Stomach (tissue), 9 donors: ENCODE data around the gene DHODH. TPM values are rescaled to one million over a fixed set of nuclear protein-coding genes. Genes with fewer than 3 reads are reported as not detected.

Source experiments
- DNase-seq, 2 donors: peaks; one replicate each; pipeline versions ENCODE4 v3.0.0 to v3.0.0-alpha.2; 2013 to 2019
- H3K27ac ChIP-seq, 5 donors: fragments of 200-600 bp in 4 of 5; sonication (generic) in 4 of 5; one replicate each; pipeline ENCODE4 v1.5.1; 2013 to 2019; ENCODE audit warnings: mild to moderate bottlenecking in 1 of 5, moderate library complexity in 1 of 5
- H3K27me3 ChIP-seq, 3 donors: fragments of 200-600 bp; sonication (generic); one replicate each; pipeline ENCODE4 v1.5.1; 2017 to 2019; ENCODE audit warnings: mixed run types in 1 of 3
- H3K36me3 ChIP-seq, 4 donors: fragments of 200-600 bp; sonication (generic); 1 replicate in 3 of 4; 2 replicates in 1 of 4; pipeline ENCODE4 v1.5.1; 2016 to 2019
- H3K4me1 ChIP-seq, 4 donors: fragments of 200-600 bp; sonication (generic); one replicate each; pipeline ENCODE4 v1.5.1; 2016 to 2019
- H3K4me3 ChIP-seq, 4 donors: fragments of 200-600 bp; sonication (generic) in 3 of 4; one replicate each; pipeline ENCODE4 v1.5.1; 2016 to 2019; ENCODE audit warnings: mild to moderate bottlenecking in 1 of 4
- H3K9me3 ChIP-seq, 4 donors: fragments of 200-600 bp; sonication (generic); one replicate each; pipeline ENCODE4 v1.5.1; 2016 to 2019
- EP300 ChIP-seq: sonication (generic); formaldehyde crosslinking; IDR thresholded peaks from one replicate; pipeline ENCODE4 v1.6.1; 2017; ENCODE audit warnings: antibody characterized with exemption
- POLR2A ChIP-seq, 4 donors: fragments of 450-650 bp; IDR thresholded peaks; one replicate each; pipeline ENCODE4 v1.6.1; 2016; ENCODE audit warnings: antibody characterized with exemption in 4 of 4, control low read depth in 2 of 4, mild to moderate bottlenecking in 1 of 4, moderate library complexity in 1 of 4
- POLR2AphosphoS5 ChIP-seq, 3 donors: sonication (generic); formaldehyde crosslinking; IDR thresholded peaks; one replicate each; pipeline ENCODE4 v1.6.1; 2016; ENCODE audit warnings: antibody characterized with exemption in 3 of 3
- WGBS, 5 donors: extraction: QIAGEN DNeasy Blood & Tissue Kit in 3 of 5; methylation state at CpG; one replicate each; pipeline versions ENCODE4 v1.1.5 to v1.1.7; 2013 to 2018; 5-methylcytosine and 5-hydroxymethylcytosine counted together
- intact Hi-C: fragments of 100-400 bp; cut with DNase I; formaldehyde crosslinking; loops from one replicate; pipeline ENCODE4 v1.15.1; 2023; ENCODE audit warnings: low total_unique reads
- polyA plus RNA-seq, 3 donors: library from polyadenylated mRNA; stranded (reverse); fragments of 200-250 nt; gene quantifications; one replicate each; pipeline ENCODE4 v1.2.3, GENCODE V29; 2013
- total RNA-seq, 5 donors: library from RNA; depleted of rRNA; stranded (reverse); fragments of >200 nt; gene quantifications; one replicate each; pipeline versions ENCODE4 v1.1.0 to v1.2.3, GENCODE V29; 2014 to 2016
- TF ChIP-seq, protein P1 (sequence below), 7 experiments: fragments of 450-650 bp in 4 of 7; fragments of 200-600 bp in 3 of 7; sonication (generic) in 3 of 7; IDR thresholded peaks; one replicate each; pipeline ENCODE4 v1.5.1; 2016 to 2019; ENCODE audit warnings: antibody characterized with exemption in 7 of 7, control low read depth in 2 of 7, mild to moderate bottlenecking in 1 of 7
- donor health status: healthy with polysubstance abuse.
- donor health status: Bipolar disorder and iron deficiency.
- donor health status: healthy.

DHODH gene
- total and polyA plus RNA-seq, 8 donors = 1.2 to 6.0 (median 3.7) TPM; not detected in 1

DNA sequence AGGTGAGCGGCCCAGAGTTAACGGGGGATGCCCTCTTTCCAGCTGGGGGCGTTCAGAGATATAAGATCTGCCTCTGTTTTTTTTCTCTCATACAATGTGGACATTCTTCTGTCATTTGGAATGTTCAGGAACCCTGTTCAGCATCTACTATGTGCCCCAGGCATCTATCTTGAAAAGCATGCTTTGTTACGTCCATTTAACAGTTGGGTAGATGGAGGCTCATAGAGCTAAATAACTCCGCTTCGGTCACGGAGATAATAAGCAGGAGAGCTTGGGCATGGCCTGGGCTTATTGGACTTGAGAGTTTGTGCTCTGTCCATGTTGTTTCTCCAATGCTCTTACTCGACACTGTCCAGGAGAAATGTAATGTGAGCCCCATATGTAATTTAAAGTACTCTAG lies 6.1 kb downstream of the DHODH start:
- TF ChIP-seq POLR2A (IDR thresholded peaks at IDR 0.05) (no peak), EP300 (no peak), POLR2AphosphoS5 (IDR thresholded peaks at IDR 0.05) (no peak)
- TF ChIP-seq, protein P1, sequence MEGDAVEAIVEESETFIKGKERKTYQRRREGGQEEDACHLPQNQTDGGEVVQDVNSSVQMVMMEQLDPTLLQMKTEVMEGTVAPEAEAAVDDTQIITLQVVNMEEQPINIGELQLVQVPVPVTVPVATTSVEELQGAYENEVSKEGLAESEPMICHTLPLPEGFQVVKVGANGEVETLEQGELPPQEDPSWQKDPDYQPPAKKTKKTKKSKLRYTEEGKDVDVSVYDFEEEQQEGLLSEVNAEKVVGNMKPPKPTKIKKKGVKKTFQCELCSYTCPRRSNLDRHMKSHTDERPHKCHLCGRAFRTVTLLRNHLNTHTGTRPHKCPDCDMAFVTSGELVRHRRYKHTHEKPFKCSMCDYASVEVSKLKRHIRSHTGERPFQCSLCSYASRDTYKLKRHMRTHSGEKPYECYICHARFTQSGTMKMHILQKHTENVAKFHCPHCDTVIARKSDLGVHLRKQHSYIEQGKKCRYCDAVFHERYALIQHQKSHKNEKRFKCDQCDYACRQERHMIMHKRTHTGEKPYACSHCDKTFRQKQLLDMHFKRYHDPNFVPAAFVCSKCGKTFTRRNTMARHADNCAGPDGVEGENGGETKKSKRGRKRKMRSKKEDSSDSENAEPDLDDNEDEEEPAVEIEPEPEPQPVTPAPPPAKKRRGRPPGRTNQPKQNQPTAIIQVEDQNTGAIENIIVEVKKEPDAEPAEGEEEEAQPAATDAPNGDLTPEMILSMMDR (IDR thresholded peaks at IDR 0.05) = no peak
- Histone ChIP-seq H3K36me3 (peaks cover 10 to 65% (median 56%) of the 10 kb centered on the region in 4 donors), H3K4me1 (peaks cover 0 to 27% (median 16%) of the 10 kb centered on the region in 4 donors), H3K9me3 (no peaks in the 10 kb centered on the region), H3K27ac (peak overlapping the region in 2 of 5 donors; percentile 8 to 57), H3K4me3 (no peak overlapping the region), H3K27me3 (no peaks in the 10 kb centered on the region)
- DNase-seq = no peak
- 86 to 90% (median 88%) methylated on average over 8 of the region's 8 CpGs for WGBS, 5 donors
- intact Hi-C loops = no loop called here

DNA sequence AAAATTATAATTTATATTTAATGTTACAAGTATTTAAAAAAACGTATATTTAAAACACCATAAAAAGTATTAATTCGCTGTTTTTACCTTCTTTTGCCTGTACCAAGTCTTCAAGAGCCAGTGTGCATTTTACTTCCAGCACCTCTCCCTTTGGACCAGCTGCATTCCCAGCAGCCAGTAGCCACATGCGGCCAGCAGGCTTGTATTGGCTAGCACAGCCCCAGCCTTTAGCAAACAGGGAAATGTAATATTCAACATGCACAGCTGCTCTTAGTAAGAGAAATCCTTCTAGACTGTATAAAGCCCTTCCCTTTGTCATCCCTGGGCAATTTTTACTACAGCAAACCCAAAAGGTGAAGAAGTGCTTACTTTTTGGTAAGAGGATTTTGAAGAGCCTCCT lies 6.6 kb downstream of the DHODH start:
- Histone ChIP-seq H3K4me1 (peaks cover 0 to 26% (median 14%) of the 10 kb centered on the region in 4 donors), H3K9me3 (no peaks in the 10 kb centered on the region), H3K4me3 (no peak overlapping the region), H3K27ac (peak overlapping the region in 2 of 5 donors; percentile 8 to 55), H3K36me3 (peaks cover 10 to 69% (median 59%) of the 10 kb centered on the region in 4 donors), H3K27me3 (no peaks in the 10 kb centered on the region)
- intact Hi-C loops = no loop called here
- WGBS, 5 donors = 52 to 82% (median 57%) methylated on average over 3 of the region's 3 CpGs
- TF ChIP-seq EP300 = no peak
- no peak for TF ChIP-seq POLR2A (IDR thresholded peaks at IDR 0.05)
- TF ChIP-seq, protein P1 (IDR thresholded peaks at IDR 0.05) = no peak
- peak in 1 of 3 donors; percentile 20 for TF ChIP-seq POLR2AphosphoS5 (IDR thresholded peaks at IDR 0.05)
- peak; percentile 22 to 40 for DNase-seq

DNA sequence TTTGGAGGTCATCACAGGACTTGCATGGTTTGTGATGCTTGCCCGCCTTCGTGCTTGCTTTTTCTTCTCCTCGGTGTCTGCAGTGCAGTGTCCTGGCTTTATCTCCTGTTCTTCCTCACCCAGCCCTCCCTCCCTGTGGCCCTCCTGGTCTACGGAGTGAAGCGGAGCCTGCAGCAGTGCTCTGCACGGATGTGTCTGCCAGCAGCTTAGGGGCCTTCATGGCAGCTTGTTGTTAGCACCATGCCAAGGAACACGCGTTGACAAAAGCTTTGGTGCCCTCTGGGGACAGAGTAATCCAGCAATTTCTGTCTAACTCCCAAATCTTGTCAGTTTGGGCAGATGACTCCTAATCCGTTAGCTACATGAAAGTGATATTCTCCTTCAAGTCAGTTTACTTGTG lies 9.9 kb downstream of the DHODH start:
- peaks cover 0 to 21% (median 11%) of the 10 kb centered on the region in 4 donors for H3K4me1 ChIP-seq
- no peak for DNase-seq
- H3K36me3 ChIP-seq = peaks cover 18 to 84% (median 78%) of the 10 kb centered on the region in 4 donors
- TF ChIP-seq EP300 (no peak), POLR2A (IDR thresholded peaks at IDR 0.05) (no peak), POLR2AphosphoS5 (IDR thresholded peaks at IDR 0.05) (no peak)
- TF ChIP-seq, protein P1 (IDR thresholded peaks at IDR 0.05) = no peak
- 87 to 93% (median 88%) methylated on average over 9 of the region's 9 CpGs for WGBS, 5 donors
- no peak overlapping the region for H3K27ac ChIP-seq
- no peaks in the 10 kb centered on the region for H3K27me3 ChIP-seq
- intact Hi-C loops = no loop called here
- H3K9me3 ChIP-seq = no peaks in the 10 kb centered on the region
- no peak overlapping the region for H3K4me3 ChIP-seq

DNA sequence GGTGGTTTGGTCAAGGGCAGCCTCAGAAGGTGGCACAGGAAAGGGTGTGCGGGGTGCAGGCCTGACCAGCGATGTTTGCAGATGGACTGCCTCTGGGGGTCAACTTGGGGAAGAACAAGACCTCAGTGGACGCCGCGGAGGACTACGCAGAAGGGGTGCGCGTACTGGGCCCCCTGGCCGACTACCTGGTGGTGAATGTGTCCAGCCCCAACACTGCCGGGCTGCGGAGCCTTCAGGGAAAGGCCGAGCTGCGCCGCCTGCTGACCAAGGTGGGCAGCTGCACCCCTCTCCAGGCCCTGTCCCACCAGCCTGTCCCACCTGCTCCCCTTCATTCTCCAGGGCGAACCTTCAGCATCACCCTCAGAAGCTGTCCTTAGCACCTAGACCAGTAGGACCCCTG lies 12.5 kb downstream of the DHODH start:
- H3K36me3 ChIP-seq = peaks cover 12 to 99% (median 93%) of the 10 kb centered on the region in 4 donors
- no peaks in the 10 kb centered on the region for H3K4me1 ChIP-seq
- no peaks in the 10 kb centered on the region for H3K27me3 ChIP-seq
- no peak overlapping the region for H3K27ac ChIP-seq
- no peaks in the 10 kb centered on the region for H3K9me3 ChIP-seq
- TF ChIP-seq POLR2AphosphoS5 (IDR thresholded peaks at IDR 0.05) = no peak
- TF ChIP-seq EP300 = no peak
- intact Hi-C loops = no loop called here
- 80 to 92% (median 84%) methylated on average over 15 of the region's 15 CpGs for WGBS, 5 donors
- DNase-seq = peak in 1 of 2 donors; percentile 17
- H3K4me3 ChIP-seq = no peak overlapping the region

DNA sequence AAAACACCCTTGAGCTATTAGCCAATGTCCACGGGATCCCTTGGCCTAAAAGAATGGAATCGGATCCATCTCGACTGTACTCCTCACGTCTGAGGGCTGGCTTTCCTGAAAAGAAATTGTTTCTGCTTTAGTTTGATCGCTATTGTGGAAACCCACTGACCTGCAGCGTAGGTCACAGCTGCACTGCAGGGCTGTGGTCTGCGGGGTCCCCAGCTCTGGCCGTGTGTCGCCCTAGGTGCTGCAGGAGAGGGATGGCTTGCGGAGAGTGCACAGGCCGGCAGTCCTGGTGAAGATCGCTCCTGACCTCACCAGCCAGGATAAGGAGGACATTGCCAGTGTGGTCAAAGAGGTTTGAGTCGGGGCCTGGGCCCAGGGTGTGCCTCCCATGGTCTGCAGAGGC lies 13.6 kb downstream of the DHODH start:
- TF ChIP-seq EP300 (no peak), POLR2A (IDR thresholded peaks at IDR 0.05) (no peak), POLR2AphosphoS5 (IDR thresholded peaks at IDR 0.05) (no peak)
- TF ChIP-seq, protein P1 (IDR thresholded peaks at IDR 0.05) = no peak
- H3K4me1 ChIP-seq = no peaks in the 10 kb centered on the region
- H3K4me3 ChIP-seq = no peak overlapping the region
- 94 to 97% (median 96%) methylated on average over 12 to 13 of the region's 13 CpGs for WGBS, 5 donors
- peaks cover 12 to 98% (median 91%) of the 10 kb centered on the region in 4 donors for H3K36me3 ChIP-seq
- intact Hi-C loops = no loop called here
- H3K27ac ChIP-seq = no peak overlapping the region
- H3K27me3 ChIP-seq = no peaks in the 10 kb centered on the region
- no peak for DNase-seq
- no peaks in the 10 kb centered on the region for H3K9me3 ChIP-seq
